ENCODE results near the gene ZAP70.
"Not testable (repeated sequence)": the region's sequence is repeated elsewhere in the genome, so short reads cannot be mapped to it uniquely, and the experiment has no call there.

ZAP70 gene

DNA sequence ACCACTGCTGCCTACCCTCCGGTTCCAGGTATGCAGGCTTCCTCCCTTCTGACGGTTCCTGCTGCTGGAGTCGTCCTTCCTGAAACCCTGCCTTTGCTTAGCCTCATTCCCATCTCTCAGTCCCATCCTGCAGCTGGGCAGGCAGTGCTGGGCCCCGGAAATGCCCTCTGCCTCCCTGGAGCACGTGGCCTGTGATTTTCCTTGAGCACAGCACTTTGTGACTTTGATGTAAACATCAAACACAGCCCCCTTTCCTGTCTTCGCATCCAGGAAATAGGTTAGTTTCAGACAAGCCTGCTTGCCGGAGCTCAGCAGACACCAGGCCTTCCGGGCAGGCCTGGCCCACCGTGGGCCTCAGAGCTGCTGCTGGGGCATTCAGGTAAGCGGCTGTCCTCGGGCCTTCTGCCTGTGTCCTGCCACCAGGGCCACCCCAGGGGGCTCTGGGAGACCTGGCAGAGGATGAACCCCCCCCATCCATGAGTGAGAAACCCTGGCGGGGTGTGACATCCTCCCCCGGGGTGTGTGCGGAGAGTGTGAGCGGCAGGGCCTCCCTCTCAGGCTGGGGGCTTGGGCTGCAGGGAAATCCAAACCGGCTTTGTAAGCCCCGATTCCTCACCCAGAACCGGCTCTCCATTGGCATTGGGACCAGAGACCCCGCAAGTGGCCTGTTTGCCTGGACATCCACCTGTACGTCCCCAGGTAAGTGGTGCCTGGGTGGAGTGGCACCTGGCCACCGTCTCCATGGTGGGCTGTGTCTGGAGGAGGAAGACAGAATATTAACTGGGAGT is at the start of gene ZAP70:
Gene ZAP70, plus strand, starts transcription at position 281 of the 788 bp plus-strand sequence. CDS start 10,461 bp downstream, outside the sequence.
- DNase-seq: no peak

DNA sequence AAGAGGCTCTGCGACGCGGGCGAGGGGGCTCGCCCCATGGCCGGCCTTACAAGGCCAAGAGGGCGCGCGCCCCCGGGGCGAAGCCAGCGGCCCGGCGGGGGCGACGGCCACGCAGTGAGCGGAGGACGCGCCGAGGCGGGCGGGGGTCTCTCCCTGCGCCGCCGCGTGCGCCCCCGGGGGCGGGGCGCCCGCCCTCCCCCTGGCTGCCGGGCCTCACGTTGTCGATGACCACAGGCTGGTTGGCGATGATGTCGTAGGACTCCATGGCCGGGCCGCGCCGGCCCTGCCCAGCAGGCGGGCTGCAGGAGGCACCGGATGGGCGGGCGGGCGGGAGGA is 49.8 kb upstream of the ZAP70 start:
- no peak for DNase-seq

DNA sequence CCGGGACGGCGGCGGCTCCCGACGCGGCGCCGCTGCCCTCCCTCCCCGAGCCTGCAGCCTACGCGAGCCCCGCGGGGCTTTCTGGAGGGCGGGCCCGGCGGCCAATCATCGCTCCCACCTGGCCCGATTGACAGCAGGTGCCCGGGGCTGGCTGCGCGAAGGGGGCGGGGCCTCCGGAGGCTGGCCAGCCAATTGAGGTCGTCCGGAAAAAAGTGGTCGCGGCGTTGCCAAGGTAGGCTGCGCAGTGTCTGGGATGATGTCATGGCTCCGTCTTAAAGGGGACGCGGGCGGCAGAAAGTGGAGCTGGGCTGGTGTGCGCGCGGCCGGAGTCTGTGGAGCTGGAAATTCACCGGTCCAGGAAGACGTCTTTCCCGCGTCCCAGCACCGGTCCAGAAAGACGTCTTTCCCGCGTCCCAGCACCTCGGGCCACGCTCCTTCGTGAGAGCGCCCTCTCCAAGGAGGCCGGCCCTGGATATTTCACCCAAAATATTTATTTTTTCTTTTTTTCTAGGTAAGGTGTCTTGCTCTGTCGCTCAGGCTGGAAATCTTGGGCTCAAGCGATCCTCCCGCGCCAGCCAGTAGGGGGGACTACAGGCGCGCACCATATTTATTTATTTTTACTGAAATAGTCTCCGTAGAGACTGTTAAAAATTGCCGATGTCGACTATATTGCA is 49.3 kb upstream of the ZAP70 start, which contains the start of gene ACTR1B:
Gene ACTR1B, minus strand, starts transcription at position 83 of the 674 bp plus-strand sequence. CDS start 154 bp downstream, outside the sequence.
- peak; percentile 96 for DNase-seq

DNA sequence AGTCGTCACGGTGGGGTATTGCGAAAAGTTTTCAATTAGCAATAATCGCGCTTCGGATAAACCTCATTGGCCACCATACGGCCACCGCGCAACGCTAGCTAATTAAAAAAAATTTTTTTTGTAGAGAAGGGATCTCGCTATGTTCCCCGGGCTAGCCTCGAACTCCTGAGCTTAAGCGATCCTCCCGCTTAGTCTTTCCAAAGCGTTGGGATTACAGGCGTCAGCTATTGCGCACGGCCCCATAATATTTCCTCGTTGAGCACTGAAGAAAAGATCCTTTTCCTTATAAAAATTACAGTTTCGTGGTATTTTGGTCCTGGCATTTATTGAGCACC is 48.8 kb upstream of the ZAP70 start:
- no peak for DNase-seq

DNA sequence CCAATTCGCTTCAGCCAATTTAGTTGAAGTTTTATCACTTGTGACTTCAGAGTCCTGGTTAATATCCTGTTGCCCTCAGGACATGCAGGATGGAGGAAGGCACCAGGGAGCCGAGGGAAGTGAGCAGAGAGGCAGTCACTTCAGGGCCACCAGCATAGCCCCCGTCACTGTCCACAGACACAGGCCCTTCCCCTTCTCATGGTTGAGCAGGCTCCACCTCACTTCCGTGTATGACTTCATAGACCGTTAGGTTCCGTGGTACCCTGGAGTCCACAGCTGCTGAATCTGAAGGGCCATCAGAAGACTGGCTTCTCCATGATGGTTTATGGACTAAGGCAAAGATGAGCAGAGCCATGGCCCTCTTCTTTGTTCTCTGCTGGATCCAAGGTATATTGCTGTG is 43.9 kb upstream of the ZAP70 start, which contains the start of gene C2orf92:
Gene C2orf92, plus strand, starts transcription at position 266 of the 400 bp plus-strand sequence. Its CDS starts 76 bp downstream, at position 342.
- no peak for DNase-seq

DNA sequence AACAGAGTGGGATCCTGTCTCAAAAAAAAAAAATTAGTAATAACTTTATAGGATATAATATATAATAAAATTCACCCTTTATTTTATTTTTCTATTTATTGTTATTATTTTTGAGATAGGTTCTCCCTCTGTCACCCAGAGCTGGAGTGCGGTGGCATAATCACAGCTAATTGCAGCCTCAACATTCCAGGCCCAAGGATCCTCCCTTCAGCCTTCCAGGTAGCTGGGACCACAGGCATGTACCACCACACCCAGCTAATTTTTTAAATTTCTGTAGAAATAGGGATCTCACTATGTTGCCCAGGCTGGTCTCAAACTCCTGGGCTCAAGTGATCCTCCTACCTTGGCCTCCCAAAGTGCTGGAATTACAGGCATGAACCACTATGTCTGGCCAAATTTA is 42.9 kb upstream of the ZAP70 start:
- DNase-seq: no peak

DNA sequence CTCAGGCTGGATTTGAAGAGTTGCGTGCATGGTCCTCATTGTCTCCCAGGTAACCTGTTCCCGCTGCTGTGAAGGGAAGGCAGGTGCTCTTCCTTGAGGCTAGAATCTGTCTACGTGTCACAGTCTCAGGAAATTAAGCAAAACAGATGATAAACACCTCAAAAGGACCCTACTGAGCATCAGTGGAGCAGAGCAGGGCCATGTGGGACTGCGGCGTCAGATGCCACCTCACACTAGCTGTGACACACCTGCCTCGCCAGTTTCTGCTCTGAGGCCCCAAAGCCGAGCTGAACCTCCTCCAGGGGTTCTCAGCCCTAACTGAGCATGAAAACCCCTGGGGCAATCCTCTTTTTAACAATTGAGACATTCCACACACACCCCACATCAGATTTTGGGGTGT is 41.9 kb upstream of the ZAP70 start:
- DNase-seq: no peak

DNA sequence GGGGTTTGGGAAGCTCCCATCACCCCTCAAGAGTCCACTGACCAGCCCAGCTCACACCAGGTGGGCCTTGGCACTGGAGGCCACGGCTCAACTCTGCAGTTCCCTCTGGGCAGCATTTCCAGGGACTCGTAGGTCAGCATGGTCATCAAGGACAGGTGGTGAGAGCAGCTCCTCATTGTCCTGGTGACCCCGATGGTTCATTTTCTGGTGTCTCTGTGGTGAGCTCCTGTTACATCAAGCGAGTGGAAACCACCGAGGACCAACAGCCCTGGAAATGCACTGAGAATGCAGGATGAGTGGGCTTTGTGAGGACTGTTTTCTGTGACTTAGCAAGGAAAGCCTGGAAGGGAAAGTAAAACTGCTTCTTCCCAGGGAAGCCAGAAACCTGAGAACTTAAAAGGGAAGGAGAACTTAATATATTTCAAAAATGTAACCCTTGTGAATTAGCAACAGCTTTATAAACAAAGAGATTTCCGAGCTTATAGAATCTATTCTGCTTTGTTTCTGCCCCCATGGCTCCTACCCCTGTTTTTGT is 40.7 kb upstream of the ZAP70 start:
- DNase-seq: not testable (repeated sequence)

DNA sequence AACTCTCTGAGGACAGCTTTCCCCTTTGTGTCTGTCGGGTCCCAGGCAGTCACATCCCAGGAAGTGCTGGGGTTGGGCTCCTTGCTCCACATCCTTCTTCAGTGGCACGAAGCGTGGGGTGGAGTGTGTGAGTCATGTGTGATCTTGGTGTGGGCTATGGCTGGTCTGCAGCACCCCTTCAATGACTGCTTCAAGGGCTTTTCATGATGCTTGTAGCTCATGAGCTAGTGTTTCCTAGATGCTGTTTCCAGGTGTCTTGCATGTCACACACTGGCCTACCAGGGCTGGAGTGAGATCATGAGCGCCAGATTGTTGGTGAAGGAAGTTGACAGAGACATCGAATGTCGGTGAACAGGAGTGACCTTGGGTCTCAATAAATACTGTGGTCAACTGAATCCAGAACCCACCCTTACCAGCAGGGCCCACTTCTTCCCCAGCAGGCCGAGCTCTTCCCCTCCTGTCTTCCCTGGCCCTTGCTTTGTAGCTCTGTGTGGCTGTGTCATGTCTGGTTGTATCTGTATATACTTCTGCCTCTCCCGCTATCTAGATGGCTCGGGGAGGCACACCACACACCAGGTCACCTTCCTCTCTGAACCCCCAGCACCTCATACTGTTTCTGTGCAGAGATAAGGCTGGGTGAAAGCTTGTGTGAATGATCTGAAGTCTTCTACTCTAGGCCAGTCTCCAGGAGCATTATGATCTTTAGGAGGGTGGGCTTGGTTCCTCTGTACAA is 40.0 kb upstream of the ZAP70 start:
- no peak for DNase-seq

DNA sequence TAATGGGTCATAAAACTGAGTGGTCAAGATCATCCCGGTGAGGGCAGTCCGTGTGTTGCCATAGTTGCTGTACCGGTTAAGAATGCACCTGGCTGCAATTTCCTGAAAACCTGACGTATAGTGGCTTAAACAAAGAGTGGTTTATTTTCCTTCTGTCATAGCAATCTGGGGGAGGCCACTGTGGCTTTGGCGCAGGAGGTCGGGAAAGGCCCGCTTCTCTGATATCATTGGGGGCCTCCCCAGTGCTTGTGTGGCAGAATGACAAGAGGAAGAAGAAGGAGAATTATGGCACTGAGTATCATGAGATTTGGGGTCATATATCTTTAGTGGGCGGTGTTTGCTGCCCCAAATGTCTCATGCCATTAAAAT is 39.5 kb upstream of the ZAP70 start:
- no peak for DNase-seq

DNA sequence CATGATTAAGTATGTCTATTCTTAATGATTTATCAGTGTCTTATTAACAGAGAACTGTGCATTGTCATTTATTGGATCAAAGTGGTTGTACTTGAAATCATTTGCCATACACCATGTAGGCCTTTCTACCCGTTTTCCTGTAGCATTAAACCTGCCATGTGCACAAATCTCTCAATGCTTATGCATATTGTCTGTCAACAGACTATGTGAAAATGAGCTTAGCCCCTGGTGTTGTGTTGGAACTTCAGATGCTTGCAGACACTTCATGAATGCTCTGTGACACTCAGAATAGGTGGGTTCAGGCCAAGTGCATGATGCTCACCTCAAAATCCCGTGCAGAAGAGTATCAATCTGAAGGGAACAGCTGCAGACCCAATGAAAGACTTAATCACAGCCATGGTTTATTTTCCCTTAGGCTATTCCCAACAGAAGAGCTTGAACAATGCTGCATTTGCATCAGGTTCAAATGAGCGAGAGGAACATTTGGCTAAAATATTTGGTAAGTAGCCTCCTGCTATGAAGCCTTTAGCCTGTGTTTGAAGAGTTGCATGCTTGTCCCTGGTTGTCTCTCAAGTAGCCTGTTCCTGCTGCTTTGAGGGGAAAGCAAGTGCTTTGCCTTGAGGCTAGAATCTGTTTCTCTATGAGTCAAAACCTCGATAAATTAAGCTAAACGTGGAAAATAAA is 37.8 kb upstream of the ZAP70 start:
- DNase-seq: peak; percentile 32

DNA sequence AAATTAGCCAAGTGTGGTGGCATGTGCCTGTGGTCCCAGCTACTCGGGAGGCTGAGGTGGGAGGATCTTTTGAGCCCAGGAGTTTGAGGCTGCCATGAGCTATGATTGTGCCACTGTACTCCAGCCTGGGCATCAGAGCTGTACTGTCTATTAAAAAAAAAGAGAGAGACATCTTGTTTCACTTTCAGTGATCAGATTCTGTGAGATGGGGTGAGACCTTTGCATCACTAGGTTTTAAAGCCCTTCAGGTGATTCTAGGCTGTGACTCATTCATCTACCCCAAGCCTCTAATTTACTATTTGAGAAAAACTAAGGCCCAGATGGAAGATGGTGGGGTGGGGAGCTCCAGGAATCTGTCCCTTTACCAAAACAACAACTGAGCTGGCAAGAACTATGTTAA is 36.8 kb upstream of the ZAP70 start:
- DNase-seq: no peak

DNA sequence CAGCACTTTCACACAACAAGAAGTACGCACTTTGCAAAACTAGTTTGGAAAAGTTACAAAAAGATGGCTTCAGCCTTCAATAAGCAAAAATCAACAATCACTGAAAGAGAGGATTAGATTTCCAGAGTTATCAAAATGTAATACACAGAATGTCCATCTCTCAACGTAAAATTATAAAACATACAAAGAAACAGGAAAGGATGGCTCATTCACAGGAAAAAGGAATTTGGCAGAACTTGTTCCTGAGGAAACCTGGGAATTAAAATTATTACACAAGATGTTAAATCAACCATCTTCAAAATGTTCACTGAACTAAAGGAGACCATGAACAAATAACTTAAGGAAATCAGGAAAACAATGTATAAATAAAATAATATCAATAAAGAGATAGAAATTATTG is 35.9 kb upstream of the ZAP70 start:
- no peak for DNase-seq

DNA sequence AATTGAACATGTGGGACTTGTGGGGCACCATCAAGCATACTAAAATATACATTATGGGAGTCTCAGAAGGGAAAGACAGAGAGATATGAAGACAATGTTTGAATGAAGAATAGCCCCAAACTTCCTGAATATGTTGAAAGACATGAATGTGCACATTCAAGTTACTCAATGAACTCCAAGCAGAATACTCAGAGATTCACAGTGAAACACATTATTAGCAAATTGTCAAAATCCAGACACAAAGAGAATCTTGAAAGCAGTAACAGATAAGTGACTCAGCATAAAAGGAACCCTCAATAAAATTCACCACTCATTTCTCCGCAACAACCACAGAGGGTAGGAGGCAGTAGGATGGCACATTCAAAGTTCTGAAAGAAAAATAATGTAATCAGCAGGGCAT is 35.1 kb upstream of the ZAP70 start:
- DNase-seq: no peak

DNA sequence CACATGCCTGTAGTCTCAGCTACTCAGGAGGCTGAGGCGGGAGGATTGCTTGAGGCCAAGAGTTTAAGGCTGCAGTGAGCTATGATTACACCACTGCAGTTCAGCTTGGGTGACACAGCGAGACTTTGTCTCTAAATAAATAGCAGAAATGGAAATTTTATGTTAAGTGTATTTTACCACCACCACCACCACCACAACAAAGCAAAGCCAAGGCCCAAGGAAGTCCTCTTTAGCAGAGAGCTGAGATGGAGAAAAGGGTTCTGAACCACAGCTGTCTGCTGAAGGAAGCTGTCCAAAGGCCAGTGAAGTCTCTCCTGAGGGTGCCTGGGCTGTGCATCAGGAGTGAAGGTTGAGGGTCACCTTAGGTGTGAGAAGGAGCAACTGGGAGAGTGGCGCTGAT is 26.1 kb upstream of the ZAP70 start:
- DNase-seq: not testable (repeated sequence)

DNA sequence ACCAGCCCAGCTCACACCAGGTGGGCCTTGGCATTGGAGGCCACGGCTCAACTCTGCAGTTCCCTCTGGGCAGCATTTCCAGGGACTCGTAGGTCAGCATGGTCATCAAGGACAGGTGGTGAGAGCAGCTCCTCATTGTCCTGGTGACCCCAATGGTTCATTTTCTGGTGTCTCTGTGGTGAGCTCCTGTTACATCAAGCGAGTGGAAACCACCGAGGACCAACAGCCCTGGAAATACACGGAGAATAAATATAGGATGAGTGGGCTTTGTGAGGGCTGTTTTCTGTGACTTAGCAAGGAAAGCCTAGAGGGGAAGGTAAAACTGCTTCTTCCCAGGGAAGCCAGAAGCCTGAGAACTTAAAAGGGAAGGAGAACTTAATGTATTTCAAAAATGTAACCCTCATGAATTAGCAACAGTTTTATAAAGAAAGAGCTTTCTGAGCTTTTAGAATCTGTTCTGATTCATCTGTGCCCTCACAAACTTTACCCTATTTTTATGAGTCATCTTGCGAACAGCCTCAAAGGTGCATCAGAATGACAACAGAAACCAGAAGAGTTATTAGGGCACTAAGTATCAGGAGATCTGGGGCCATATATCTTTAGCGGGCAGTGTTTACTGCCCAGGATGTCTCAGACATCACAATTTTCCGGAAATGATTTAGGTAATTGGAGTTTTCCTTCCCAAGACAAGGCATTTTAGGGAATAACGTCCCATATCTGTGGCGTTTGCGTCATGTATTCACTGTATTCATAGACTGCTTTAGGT is 25.1 kb upstream of the ZAP70 start:
- no peak for DNase-seq

DNA sequence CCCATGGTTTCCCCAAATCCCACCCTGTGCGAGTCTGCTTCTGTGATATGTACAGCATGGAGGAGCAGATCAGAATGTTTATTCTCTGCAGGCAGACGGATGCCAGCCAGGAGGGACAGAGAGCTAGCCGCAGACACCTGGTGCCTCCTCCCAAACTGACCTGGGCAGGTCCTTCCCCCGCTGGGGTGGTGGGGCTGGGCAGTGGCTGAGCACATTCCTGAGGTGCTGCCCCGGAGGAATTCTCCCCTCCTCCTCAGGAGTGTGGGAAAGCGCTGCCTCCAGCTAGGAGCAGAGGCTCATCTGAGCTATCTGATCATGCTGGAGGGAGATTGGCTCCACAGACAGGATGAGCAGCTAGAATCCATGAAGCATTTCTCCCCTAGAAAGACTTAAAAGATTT is 22.2 kb upstream of the ZAP70 start:
- DNase-seq: no peak

DNA sequence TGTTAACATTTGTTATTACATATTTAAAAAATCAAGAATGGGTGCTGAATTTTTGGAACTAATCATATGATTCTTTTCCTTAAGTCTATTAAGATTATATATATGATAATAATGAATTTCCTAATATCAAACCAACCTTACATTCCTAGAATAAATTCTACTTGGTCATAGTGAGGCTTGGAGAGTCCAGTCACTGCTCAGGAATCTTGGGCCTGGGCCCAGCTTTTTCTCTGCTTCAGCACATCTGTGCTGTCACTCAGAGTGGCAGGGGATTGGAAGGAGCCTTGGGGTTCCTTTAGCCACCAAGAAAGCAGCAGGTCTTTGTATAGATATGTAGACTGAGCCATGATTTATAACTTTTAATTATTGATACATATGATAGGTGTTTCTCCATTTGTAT is 19.9 kb upstream of the ZAP70 start:
- DNase-seq: no peak

DNA sequence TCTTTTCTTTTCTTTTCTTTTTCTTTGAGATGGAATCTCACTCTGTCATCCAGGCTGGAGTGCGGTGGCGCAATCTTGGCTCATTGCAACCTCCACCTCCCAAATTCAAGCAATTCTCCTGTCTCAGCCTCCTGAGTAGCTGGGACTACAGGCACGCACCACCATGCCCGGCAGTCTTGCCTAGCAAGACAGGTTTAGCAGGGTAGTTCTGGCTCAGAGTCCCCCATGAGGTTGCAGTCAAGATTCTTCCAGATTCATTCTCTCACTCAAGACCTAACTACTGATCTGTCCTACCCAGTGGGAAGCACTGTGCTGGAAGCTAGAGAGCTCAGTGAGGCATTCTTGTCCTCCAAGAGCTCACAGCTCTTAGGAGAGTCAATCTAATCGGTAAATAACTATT is 17.6 kb upstream of the ZAP70 start:
- DNase-seq: no peak

DNA sequence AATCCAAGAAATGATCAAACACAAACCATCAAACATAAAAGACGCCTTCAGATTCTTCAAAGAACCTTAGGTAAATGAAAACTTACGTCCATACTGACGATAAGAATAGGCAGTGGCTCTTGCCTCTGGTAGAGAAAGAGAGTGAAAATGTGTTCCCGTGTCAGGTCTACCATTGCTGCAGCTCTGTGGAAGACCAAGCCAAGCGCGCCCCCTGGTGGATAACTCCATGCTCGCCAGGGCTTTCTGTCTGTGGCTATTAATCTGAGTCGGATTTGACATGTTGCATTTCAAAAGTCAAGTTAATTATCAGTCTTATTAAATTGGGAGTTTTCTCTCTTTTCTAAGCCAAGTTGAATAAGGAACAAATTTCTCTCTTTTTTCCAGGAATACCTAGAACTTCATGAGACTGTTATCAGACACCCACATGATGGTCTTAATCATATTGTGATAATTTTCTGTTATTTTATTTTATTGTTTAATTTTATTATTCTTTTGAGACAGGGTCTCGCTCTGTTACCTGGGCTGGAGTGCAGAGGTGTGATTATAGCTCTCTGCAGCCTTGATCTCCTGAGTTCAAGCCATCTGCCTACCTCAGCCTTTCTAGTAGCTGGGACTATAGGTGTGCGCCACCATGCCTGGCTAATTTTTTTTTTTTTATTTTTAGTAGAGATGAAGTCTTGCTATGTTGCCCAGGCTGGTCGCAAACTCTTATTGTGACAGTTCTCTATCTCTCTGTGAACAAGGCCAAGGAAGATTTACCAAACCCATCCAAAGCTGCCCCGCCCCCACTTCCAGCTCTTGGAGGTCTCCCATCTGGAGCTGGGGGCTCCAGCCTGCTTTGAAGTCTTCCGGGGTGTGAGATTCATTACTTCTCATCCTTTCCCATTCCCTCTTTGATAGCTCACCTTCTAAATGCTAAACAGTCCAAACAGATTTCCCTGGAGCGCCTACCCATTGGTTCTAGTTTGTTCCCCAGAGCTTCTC is 15.8 kb upstream of the ZAP70 start:
- peak; percentile 60 for DNase-seq

DNA sequence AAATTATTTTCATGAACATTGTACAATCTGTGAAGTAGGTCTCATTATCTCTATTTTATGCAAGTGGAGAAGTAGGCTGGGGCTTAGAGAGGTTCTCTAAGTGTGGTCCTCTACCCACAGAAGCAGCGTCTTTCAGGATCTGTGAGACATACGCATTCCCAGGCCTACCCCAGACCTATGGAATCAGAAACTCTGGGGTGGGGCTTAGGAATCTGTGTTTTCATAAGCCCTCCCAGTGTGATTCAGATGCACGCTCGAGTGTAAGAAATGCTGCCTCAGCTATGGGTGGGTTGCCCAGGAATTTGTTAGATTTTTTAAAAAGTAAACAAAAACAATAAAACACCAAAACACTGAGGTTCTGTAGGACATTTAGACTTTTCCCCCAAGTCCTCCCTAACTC is 14.8 kb upstream of the ZAP70 start:
- DNase-seq: no peak
